Heart left ventricle (tissue), 13 donors: ENCODE data around the gene DDX42.
"Not testable (repeated sequence)": the region's sequence is repeated elsewhere in the genome, so short reads cannot be mapped to it uniquely, and the experiment has no call there.

Experiments
- CTCF ChIP-seq, 12 donors: fragments of 200-600 bp; sonication (generic) in 4 of 12; IDR thresholded peaks; one replicate each; pipeline versions ENCODE4 v1.5.0 to v1.8.0; 2018 to 2022; ENCODE audit warnings: antibody characterized with exemption in 12 of 12, mild to moderate bottlenecking in 5 of 12
- POLR2A ChIP-seq, 2 donors: fragments of 450-650 bp; IDR thresholded peaks; one replicate each; pipeline ENCODE4 v1.6.1; 2017; ENCODE audit warnings: antibody characterized with exemption in 2 of 2, mild to moderate bottlenecking in 2 of 2, moderate library complexity in 2 of 2
- donor health status: ischemic (EF 13 %, LVEDD 7.1; RV severe dilation, severe dysfunction).
- donor health status: DM: no; HTN: yes; CAD: no.
- donor health status: DM: no; HTN: no; CAD: no.
- donor health status: ischemic (EF 25% LVEDD 6.9; RV normal size, moderate dysfunction).
- donor health status: ischemic (EF 25% LVEDD 5.7; RV mildly dilated, moderate dysfunction).
- donor health status: ischemic (EF 35%, LVEDD 5.7; RV mildly dilated, moderate dysfunction).
- donor health status: nonischemic (EF 11% LVEDD 7.7; RV severe dilation, severe dysfunction).
- donor health status: DM: yes; HTN: yes; CAD: no.
- donor health status: PGD.
- donor health status: ischemic (EF 29% LVEDD 5.4; RV normal size, mild dysfunction).
- donor health status: nonischemic (EF 23%, LVEDD 6.1; RV moderate dilation, normal function).

- TF ChIP-seq CTCF, POLR2A (IDR thresholded peaks at IDR 0.05): not testable (repeated sequence)
Observed at GRCh38 chr17:63796375-63796774, 22.4 kb downstream of the DDX42 start.
